Retina (tissue), 1 donor: Measurements from ENCODE around the gene CAMKK1.

Experiments
- DNase-seq: peaks from one replicate; pipeline ENCODE4 v3.0.0-alpha.2; 2016

Gene CAMKK1

DNA sequence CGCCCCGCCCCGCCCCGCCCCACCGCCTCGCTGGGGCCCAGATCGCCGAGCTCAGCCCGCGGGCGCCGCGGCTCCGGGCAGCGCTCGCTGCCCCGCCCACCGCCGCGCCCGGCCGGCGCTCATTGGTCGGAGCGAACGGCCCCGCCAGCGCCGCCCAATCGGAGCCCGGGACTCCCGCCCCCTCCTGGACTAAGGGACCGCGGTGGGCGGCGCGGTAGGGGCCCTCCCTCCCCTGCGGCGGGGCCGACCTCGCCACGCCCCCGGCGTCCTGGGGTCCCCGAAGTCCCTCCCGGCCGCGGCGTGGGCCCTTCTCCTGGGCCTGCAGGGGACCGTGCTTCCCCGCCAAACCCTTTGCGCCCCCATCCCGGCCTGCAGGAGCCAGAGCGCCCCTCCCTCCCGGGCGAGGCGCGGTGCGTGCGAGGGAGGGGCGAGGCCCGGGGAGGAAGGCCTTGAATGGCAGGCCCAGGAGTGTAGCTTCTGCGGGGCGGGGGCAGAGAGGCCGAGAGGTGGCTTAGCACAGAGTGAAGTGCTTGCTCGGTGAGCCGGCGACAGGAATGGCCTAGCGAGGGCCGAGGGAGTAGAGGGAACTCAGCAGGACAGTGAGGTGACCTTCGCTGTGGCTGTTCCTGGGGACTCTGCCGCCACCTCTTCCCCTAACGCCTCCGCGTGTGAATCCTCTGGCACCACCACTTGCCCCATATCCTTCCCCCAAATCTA, at the start of gene CAMKK1:
Gene CAMKK1, minus strand, starts transcription at position 51 of the 717 bp plus-strand sequence. CDS start 7,366 bp downstream, outside the sequence.
- DNase-seq, result peak; percentile 91

DNA sequence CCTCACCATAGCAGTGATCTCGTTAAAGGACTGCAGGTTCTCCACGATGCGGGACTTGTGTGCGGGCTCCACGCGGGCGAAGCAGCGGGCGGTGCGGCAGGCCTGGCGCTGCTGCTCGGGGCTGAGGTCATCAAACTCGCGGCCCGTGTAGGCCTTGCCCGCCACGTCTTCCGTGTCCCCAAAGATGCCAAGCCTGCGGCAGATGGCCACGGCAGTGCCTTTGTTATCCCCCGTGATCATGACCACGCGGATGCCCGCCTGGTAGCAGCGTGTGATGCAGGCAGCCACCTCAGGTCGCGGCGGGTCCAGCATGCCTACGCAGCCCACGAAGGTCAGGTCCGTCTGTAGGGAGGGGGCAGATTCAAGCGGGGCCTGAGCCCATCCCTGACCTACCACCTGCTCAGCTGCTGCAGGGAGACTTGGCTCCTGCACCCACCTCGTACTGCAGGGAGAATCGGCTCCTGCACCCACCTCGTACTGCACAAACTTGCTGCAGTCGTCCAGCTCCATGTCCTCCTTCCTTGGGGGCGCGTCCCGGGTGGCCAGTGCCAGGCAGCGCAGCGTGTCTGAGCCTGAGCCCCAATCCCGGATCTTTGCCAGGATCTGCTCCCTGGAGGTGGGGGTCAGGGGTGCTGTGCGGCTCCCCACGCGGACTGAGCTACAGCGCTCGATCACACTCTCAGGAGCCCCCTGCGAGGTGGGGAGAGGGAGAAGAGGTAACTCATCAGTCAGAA, 48.3 kb upstream of the CAMKK1 start:
- DNase-seq, result no peak

DNA sequence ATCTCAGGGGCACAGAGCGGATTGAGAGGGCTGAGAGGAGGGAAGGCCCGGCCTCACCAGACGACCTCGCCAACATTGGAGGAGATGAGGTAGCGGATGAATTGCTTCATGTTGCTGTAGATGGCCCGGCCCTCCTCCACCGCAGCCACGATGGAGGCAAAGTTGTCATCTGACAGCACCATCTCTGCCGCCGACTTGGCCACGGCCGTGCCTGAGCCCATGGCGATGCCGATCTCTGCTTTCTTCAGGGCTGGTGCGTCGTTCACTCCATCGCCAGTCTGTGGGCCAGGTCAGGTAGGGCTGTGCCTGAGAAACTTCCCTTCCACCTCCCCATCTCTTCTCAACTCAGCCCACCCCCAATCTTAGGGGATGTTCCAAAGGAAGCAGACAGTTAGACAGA, 44.5 kb upstream of the CAMKK1 start:
- no peak for DNase-seq

DNA sequence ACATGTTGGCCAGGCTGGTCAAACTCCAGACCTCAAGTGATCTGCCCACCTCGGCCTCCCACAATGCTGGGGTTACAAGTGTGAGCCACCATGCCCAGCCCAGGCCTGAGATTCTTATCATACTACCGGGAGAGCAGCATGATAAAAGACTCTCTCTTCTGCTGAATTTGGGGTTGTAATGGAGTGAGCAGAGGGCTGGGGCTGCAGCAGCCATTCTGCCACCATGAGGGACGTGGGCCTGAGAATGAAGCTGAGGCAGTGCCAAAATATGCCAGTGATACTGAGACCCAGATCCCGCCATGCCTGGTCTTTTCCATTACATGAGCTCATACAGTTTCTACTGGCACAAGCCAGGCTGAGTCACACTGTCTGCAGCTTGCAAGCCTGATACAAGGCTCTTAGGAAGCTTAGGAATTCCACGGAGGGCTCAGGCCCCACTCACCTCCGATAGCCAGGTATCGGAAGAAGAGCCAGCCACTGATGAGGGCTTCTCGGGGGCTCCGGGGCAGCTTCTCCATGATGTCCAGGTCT, 43.0 kb upstream of the CAMKK1 start:
- DNase-seq, result no peak

DNA sequence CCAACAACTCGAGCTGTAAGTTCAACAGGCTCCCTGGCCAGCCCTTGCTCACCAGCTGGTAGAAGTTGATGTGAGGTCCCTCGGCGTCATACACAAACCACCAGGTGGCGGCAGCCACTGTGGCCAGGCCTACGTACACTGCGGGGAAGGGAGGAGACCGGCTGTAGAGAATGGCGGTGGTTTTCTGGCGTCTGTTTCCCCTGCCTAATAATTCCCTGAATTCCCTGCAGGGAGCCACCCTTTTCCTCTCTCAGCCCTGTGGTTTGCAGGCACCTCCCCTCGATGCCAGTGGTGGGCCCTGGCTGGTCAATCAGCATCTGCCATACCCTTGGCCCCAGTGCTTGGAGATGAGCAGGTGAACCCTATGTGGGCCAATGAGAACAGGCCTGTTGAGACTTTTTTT, 42.3 kb upstream of the CAMKK1 start:
- peak; percentile 63 for DNase-seq

DNA sequence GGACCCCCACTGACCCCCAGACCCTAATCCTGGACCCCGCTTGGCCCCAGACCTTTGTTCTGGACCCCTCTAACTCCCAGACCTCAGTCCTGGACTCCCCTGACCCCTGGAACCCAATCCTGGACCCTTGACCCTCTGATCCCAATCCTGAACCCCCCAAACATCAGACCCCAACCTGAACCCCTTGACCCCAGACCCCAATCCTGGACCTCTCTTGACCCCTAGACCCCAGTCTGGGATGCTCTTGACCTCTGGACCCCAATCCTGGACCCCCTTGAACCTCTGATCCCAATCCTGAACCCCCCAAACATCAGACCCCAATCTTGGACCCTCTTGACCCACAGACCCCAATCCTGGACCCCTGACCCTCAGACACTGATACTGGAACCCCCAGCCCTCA, 36.9 kb upstream of the CAMKK1 start:
- no peak for DNase-seq

DNA sequence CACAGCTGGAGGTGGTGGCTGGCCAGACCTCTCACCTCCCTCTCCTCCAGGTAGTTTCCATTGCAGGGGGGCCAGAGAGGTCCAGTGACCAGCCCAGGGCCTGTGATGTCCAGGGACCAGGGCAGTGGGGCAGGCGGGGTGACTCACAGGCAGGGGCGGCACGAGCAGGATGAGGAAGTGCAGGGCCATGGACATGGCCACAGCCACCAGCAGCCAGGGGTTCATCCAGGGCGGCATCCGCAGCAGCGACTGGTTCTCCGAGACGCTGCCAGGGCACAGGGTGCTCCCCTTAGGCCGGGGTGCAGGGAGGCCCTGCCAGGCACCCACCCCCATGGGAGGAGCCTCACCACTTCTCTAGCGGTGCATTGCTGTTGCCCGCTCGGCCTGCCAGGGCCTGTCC, 36.3 kb upstream of the CAMKK1 start:
- no peak for DNase-seq

DNA sequence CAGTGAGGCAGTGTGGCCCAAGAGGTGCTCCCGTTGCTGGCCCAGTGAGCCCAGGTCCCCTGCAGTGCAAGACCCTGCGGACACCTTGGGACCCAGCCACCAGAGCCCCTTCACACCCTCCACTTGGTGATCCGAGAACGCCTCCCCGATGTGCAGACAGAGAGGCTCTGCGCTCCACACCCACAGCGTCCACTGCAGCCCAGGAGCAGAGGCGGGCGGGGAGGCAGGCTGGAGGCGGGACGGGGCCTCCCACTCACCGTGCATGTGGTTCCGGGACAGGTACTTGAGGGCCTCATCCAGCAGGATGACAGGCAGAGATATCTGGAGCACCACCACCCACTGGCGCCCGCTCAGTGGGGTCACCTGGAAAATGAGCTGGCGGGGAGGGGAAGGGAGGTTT, 35.6 kb upstream of the CAMKK1 start:
- no peak for DNase-seq

DNA sequence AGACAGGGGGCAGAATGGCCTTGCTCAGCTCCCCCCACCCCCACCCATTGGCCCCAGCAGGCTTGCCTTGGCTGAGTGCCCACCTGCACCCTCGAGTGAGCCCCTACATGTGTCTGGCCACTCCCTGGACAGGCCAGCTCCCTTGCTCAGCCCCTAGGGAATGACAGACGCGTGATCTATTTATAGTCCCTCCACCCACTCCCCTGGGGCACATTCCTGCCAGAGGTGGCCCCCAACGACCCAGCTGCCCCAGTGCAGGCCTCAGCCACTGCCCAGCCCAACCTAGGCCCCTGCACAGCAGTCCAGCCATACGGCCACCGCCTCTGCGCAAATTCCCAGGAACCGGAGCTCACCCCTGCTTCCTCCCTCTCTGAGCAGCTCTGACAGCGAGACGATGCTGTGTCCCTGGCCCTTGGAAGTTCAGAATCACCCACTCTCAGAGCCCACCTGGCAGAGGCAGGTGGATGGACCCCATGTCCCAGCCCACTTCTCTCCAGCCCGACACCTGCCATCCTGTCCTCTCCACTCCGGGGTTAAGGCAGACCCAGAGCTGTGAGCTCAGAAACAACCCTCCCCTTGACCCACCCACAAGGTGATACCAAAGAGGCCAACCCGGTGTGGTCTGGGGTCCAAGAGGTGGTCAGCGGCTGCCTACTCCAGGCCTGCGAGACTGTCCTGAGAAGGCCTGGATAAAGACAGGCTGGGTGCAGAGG, 34.9 kb upstream of the CAMKK1 start:
- DNase-seq, result no peak

DNA sequence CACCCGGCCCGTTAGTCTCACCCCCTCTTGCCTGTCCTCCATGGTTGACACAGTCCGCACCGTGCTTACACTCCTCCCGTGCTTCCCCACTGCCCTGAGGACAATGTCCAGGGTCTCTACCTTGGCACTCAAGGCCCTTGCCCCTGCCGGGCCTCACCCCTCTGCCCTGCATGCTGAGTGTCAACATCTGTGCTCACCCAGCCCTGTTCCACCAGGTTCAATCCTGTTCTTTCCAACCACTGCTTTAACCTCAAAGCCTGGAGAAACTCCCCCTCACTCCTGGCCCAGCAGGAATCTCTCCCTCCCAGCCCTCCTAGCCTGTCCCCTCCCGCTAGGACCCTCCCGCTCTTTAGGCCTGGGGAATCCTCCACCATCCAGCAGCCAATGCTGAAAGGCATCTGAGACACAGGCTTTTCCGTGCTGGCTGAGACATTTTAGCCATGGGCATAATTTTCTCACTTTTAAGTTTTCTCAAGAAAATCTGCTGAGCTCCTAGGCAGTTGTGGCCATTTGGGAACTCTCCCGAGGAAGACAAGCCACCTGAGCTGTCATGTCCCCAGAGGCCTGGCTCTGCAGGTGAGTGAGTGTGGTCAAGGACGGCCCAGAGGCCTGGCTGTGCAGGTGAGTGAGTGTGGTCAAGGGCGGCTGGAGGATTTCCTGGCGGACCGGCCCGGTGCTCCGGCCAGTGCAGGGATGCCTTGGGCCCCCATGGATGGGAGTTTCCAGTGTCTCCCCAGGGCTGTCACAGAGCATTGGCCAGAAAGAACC, 34.2 kb upstream of the CAMKK1 start:
- DNase-seq, result no peak

DNA sequence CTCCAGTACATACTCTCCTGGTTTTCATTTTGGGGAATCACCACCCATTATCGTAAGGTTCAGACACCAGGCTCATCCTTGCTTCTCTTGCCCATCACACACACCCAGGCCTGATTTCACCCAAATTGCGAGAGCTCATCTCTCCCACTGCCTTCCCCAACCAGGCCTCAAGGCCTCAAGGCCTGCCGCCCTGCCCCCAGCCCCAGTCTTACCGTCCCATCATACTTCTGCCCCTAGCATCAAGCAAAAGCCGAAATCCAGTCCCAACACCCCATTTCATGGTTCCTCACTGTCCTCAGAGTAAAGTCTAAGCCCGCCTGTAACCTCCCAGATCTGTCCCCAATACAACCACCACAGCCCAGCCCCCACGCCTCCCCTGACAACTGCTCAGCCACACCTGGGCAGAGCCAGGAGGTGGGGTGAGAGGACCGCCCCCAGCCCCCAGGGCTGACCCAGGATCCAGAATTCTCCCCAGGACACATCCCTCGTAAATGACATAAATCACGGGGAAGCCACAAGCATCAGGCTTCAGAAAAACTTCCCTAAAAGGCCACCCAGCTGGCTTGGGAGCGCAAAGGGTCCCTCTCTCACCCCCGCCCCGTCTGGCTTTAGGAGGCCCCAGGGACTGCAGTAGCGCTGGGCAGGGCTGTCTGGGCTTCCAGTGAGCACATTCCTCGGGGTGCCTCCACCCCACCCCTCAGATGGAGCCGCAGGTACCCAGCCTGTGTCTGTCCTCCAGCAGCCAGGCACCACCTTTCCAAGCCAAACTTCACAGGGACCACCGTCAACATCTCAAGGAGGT, 33.0 kb upstream of the CAMKK1 start:
- no peak for DNase-seq

DNA sequence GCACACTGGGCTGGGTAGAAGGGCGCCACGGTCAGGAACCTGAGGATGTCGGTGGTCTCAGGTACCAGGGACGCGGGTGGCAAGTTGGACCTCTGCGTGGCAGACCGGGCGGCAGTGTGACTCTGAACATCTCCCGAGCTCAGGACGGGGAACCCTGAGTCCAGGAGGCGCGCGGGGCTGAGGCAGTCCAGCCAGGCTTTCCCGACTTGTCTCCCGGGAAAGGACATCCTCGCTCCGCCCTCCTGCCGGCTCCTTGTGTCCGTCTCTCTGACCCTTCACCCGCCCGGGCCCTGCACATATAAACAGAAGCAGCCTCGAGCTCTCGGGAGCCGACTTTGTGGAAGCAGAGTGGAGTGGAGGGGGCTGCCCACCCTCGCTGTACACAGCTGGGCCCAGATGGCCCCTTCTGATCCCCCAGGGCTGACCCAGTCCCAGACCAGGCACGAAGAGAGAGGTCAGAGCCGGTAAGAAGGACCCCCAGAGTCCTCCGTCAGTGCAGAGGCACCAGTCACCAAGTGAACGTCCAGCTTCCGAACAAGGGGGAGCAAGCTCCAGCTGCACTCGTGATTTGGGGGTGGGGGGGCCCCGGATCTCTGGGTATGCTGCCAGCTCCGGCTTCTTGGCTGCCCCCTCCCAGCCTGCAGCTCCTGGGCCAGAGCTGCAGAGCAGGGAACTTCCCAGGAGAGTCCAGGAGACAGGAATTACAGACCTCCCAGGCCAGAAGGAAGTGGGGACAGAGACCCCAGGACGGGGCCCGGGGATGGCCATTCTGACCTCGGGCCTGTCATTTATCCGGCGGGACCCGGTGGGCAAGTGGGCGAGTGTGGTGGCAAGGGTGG, 31.9 kb upstream of the CAMKK1 start:
- peak; percentile 60 for DNase-seq

DNA sequence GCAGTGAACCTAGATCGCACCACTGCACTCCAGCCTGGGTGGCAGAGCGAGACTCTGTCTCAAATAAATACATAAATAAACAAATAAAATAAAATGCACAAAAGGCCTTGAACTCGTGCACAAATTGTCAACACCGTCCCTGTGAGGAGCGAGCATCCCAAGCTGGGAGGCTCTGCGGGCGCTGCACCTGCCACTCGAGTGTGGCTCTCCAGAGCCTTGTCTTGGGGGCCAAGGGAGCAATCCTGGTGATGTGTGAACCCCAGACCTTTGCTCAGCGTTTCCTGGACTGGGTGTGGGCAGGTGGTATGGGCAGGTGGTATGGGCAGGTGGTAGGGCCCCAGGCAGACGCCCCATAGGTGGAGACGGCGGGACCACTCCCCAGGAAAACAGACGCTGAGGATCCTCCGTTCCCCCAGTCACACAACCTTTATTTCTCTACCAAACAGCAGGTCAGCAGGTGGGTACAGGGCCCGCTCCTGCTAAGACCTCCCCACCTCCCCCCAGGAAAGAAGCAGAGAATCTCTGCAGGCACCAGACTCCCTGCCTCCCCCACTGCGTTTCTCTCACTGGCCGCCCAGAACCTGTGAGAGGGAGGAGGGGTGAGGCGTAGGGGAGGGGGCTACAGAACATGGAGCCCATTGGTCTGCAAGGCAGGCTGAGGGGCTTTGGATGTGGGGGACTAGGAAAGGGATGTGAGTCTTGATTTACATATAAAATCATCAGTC, 30.8 kb upstream of the CAMKK1 start:
- DNase-seq, result no peak

DNA sequence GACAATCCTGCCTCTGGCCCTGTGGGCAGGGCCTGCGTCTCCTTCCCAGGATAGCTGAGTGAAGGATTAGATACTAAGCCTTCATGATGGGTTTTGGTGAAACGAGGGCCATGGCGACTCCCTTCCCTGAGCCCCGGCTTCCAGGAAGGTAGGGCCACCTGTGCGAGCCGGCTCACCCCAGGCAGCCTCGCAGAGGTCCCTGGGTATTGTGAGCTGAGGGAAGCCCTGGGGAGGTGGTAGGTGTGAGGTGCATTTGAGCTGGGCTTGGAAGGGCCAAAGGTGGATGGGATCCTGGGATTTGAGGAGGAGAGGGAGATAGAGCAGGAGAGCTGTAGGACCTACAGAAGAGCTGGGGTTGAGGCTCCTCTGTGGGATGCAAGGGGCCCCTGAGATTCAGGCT, 29.9 kb upstream of the CAMKK1 start:
- no peak for DNase-seq

DNA sequence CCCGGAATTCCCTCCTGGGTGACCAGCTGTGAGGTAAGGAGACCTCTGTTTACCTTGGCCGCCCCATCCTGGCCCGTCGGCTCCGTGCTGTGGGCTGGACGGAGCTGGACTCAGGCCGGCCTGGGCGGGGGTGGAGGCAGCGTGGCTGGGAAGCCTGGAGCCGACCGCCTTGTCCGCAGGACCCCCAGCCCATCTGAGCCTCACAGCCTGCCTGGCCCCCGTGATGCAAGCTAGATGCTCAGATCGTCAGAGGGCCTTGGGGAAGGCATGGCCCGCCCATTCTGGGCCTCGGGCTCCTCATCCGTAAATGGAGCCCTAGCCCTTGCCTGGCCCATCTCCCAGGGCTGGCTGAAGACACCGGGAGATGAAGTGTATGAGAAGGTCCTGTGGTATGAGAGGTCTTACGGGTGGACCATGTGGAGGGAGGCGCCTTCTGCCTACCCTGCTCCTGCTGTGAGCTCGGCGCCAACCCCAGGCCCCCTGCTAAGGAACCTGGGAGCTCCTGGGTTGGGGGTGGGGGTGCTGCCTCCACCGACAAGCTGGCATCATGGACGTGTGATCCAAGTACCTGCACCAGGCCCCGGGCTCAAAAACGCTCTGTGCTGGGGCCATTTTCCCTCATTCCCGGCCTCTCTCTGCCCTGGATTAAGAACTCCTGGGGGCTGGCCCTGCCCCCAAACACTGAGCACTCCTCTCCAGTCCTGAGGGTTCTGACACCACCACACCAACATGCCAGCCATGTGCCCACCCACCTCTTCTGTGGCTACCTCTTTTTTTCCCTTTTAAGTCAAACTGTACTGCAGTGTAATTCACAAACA, 28.9 kb upstream of the CAMKK1 start:
- DNase-seq, result no peak

DNA sequence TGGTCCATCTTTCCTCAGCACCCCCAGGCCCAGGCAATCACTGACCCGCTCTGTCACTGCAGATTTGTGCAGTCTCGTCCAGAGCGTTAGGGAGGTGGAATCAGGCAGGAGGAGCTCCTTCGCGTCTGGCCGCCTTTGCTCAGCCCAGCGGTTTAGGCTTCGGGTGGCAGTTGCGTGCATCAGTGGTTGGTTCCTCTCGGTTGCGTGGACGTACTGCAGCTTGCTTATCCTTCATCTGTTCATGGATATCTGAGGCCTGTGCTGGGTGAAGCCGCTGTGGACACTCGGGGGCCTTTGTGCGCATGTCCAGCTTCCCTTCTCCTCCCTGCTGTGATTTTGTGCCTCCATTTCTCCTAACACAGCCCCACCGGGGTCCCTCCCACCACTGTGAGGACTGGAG, 28.2 kb upstream of the CAMKK1 start:
- DNase-seq, result peak; percentile 77

DNA sequence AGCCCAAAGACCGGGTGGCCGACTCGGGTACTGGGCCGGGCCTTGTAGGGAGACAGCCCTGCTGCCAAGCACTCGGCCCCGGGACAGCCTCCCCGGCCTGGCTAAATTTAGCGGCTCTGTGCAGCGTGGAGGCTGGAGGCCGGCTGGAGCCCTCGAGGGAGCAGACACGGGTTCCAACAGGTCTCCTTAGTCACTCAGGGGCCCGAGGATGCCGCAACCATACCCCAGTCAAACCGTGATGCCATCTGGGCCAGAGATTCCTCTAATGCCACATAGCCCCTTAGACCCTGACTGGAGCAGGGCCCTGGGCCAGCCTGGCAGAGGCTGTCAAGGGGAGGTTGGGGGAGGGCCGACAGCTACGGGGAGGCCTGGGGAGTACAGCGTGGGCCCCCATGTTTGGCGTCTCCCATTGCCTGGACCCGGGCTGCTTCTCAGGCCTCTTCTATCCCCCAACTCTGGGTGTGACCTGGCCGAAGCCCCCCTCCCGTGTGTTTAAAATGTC, 26.3 kb upstream of the CAMKK1 start:
- no peak for DNase-seq

DNA sequence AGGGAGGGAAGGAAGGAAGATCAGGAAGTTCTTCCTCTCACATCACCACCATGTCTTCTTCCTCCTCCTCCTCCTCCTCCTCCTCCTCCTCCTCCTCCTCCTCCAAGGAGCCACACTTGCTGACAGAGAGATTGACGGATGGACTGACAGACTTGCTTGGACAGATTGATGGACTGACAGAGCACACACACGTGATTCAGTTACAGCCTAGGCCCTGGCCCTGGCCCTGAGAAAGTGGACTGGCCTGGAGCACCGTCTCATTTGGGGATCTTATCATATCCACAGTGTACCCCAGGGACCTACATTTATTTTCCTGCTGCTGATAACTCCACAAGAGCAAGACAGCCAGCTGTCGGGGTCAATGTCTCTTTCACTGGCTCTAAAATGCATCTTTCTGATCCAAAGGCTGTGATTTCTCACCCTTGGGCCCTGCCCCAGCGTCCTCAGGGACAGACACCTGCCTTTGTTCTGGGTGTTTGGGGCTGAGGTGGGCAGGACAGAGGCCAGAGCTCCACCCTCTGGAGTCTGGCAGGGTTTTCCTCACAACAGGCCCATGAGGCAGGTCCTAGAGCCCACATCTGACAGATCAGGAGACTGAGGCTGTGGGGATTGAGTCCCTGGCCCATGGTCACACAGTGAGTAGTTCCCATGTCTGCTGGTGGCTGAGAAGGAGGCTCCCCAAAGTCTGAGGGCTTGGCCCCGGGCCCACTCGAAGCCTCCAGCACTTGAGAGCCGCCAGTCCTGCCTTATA, 25.7 kb upstream of the CAMKK1 start:
- no peak for DNase-seq
